Immature natural killer cell (primary cell): ENCODE measurements around the gene CCDC186. TPM values are rescaled to one million over a fixed set of nuclear protein-coding genes. Genes with fewer than 3 reads are reported as not detected.

Source experiments
- polyA plus RNA-seq, 3 donors: library from polyadenylated mRNA; unstranded; fragments of 300-500 nt; fragmentation: Illumina TruSeq; gene quantifications; one replicate each; pipeline ENCODE4 v1.2.3, GENCODE V29; 2021

The CCDC186 gene
- polyA plus RNA-seq, 3 donors from 2014 or later, result 18.2 to 24.3 (median 20.0) TPM

Other genes starting within 250 kb of the CCDC186 start
- gene ADRB1, start 130.3 kb downstream of the CCDC186 start, polyA plus RNA-seq, result under 1 TPM in 2 of 3 donors, not detected in 1; 0.10 to 0.12 TPM
- gene TDRD1, start 5.2 kb upstream of the CCDC186 start, polyA plus RNA-seq, result not detected
- not detected for gene VWA2, start 65.1 kb upstream of the CCDC186 start, polyA plus RNA-seq
- gene AFAP1L2, start 230.3 kb upstream of the CCDC186 start, polyA plus RNA-seq, result 1 to 10 TPM in 2 of 3 donors, under 1 TPM in 1; 0.61 to 2.0 (median 1.2) TPM